ENCODE data around the gene CIB4.

The CIB4 gene

GRCh38 chr2:26619521-26619951 is 21.6 kb downstream of the CIB4 start:
- no peak for DNase-seq

- DNase-seq, result no peak
These were observed 22.1 kb downstream of the CIB4 start for GRCh38 chr2:26619096-26619495.

GRCh38 chr2:26618611-26619010 is 22.6 kb downstream of the CIB4 start:
- no peak for DNase-seq

- no peak for DNase-seq
These were observed 23.5 kb downstream of the CIB4 start for GRCh38 chr2:26617588-26618083.

- DNase-seq, result no peak
These were observed 24.2 kb downstream of the CIB4 start for GRCh38 chr2:26616706-26617587.

GRCh38 chr2:26615860-26616705 is 25.1 kb downstream of the CIB4 start:
- DNase-seq, result no peak

GRCh38 chr2:26615336-26615859 is 25.8 kb downstream of the CIB4 start:
- no peak for DNase-seq

- DNase-seq, result no peak
These were observed 26.7 kb downstream of the CIB4 start for GRCh38 chr2:26614216-26615138.

GRCh38 chr2:26613241-26614215 is 27.6 kb downstream of the CIB4 start:
- DNase-seq, result no peak

- DNase-seq, result no peak
These were observed 28.5 kb downstream of the CIB4 start for GRCh38 chr2:26612522-26613240.

GRCh38 chr2:26612034-26612433 is 29.1 kb downstream of the CIB4 start:
- no peak for DNase-seq

- DNase-seq, result no peak
These were observed 30.4 kb downstream of the CIB4 start for GRCh38 chr2:26610504-26611335.

GRCh38 chr2:26609839-26610277 is 31.3 kb downstream of the CIB4 start:
- DNase-seq, result no peak

- no peak for DNase-seq
These were observed 31.9 kb downstream of the CIB4 start for GRCh38 chr2:26609205-26609631.

- no peak for DNase-seq
These were observed 32.6 kb downstream of the CIB4 start for GRCh38 chr2:26608557-26608956.

- DNase-seq, result no peak
These were observed 33.5 kb downstream of the CIB4 start for GRCh38 chr2:26607698-26608097.

GRCh38 chr2:26606847-26607190 is 34.3 kb downstream of the CIB4 start:
- no peak for DNase-seq

- no peak for DNase-seq
These were observed 34.9 kb downstream of the CIB4 start for GRCh38 chr2:26605999-26606846.
